Colonic mucosa (tissue), 4 donors: ENCODE data around the gene COBL. TPM values are rescaled to one million over a fixed set of nuclear protein-coding genes. Genes with fewer than 3 reads are reported as not detected.

ENCODE experiments used
- DNase-seq: peaks from one replicate; pipeline ENCODE4 v3.0.0-alpha.2; 2020
- H3K27ac ChIP-seq: fragments of 200-600 bp; one replicate; pipeline ENCODE4 v1.8.0; 2021
- H3K27me3 ChIP-seq: fragments of 200-600 bp; one replicate; pipeline ENCODE4 v1.8.0; 2021
- H3K36me3 ChIP-seq: fragments of 200-600 bp; one replicate; pipeline ENCODE4 v1.8.0; 2021
- H3K4me1 ChIP-seq: fragments of 200-600 bp; one replicate; pipeline ENCODE4 v1.8.0; 2021; ENCODE audit warnings: mild to moderate bottlenecking
- H3K4me3 ChIP-seq: fragments of 200-600 bp; one replicate; pipeline ENCODE4 v1.8.0; 2021
- H3K9ac ChIP-seq, 2 donors: one replicate each; pipeline ENCODE4 v1.7.0; 2013; ENCODE audit warnings: control low read depth in 2 of 2, low read depth in 2 of 2, low read length in 2 of 2
- H3K9me3 ChIP-seq: fragments of 200-600 bp; one replicate; pipeline ENCODE4 v1.8.0; 2021
- intact Hi-C: fragments of 100-400 bp; cut with DNase I; formaldehyde crosslinking; loops from one replicate; pipeline ENCODE4 v1.14.1; 2022
- total RNA-seq, 2 donors: library from RNA; stranded (reverse); fragmentation: NEBNext Ultra II Directional in 1 of 2; extraction: Animal tissue kit (Norgen Biotek cat#: 25700) in 1 of 2; gene quantifications; one replicate each; pipeline ENCODE4 v1.2.1, GENCODE V29; 2021
- TF ChIP-seq, protein P1 (sequence below): fragments of 200-600 bp; IDR thresholded peaks from one replicate; pipeline ENCODE4 v1.8.0; 2022; ENCODE audit warnings: antibody characterized with exemption, mild to moderate bottlenecking
- donor health status: healthy.
- donor health status: DM: no; HTN: no; CAD: no.
- donor health status: DM: no; HTN: no; CAD: no.

The COBL gene
- total RNA-seq, 2 donors from 2014 or later = 36.8 to 49.2 TPM

DNA sequence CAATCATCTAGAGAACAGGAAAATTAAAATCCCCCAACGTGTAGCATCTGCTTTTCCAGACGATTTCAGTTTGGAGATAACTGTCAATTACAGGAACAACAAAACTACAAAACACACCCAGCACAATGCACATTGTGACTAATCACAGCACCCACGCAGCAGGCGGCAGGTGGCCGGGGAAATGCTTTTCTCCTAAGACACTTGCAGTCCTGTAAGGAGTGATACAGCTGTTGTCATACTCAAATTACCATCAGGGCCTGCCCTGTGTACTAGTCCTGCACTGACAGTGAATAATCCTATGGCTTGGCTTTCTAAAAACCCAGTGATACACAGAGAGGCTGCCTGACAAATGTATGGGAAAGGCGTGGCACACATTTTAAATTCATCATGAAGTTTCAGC, 37.8 kb downstream of the COBL start:
- Histone ChIP-seq H3K27ac (no peak overlapping the region), H3K9me3 (no peaks in the 10 kb centered on the region), H3K36me3 (no peaks in the 10 kb centered on the region), H3K27me3 (no peaks in the 10 kb centered on the region), H3K4me3 (no peak overlapping the region), H3K9ac (no peak overlapping the region), H3K4me1 (no peaks in the 10 kb centered on the region)
- intact Hi-C loops = no loop called here
- no peak for DNase-seq
- TF ChIP-seq, protein P1, sequence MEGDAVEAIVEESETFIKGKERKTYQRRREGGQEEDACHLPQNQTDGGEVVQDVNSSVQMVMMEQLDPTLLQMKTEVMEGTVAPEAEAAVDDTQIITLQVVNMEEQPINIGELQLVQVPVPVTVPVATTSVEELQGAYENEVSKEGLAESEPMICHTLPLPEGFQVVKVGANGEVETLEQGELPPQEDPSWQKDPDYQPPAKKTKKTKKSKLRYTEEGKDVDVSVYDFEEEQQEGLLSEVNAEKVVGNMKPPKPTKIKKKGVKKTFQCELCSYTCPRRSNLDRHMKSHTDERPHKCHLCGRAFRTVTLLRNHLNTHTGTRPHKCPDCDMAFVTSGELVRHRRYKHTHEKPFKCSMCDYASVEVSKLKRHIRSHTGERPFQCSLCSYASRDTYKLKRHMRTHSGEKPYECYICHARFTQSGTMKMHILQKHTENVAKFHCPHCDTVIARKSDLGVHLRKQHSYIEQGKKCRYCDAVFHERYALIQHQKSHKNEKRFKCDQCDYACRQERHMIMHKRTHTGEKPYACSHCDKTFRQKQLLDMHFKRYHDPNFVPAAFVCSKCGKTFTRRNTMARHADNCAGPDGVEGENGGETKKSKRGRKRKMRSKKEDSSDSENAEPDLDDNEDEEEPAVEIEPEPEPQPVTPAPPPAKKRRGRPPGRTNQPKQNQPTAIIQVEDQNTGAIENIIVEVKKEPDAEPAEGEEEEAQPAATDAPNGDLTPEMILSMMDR = no peak

DNA sequence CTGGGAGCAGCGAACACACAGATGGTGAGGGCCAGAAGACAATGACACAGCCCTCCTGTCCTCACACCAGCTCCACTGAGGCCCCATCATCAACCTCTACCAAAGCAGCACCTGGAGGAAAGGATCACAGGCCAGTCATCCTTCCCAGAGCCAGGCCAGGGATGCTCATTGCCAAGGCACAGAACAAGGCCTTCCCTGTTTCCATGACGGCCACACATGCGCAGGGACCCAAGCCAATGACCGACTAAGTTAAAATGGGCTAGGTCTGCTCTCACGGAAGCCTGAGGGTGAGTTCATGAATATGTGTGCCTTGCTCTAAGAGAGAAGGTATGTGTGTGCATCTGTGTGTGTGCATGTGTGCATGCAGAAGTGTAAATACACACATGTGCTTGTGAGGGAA, 39.6 kb downstream of the COBL start:
- Histone ChIP-seq H3K9me3 (no peaks in the 10 kb centered on the region), H3K4me1 (no peaks in the 10 kb centered on the region), H3K9ac (no peak overlapping the region), H3K27ac (no peak overlapping the region), H3K4me3 (no peak overlapping the region), H3K27me3 (no peaks in the 10 kb centered on the region), H3K36me3 (no peaks in the 10 kb centered on the region)
- intact Hi-C loops = no loop called here
- DNase-seq = no peak
- TF ChIP-seq, protein P1 = no peak

DNA sequence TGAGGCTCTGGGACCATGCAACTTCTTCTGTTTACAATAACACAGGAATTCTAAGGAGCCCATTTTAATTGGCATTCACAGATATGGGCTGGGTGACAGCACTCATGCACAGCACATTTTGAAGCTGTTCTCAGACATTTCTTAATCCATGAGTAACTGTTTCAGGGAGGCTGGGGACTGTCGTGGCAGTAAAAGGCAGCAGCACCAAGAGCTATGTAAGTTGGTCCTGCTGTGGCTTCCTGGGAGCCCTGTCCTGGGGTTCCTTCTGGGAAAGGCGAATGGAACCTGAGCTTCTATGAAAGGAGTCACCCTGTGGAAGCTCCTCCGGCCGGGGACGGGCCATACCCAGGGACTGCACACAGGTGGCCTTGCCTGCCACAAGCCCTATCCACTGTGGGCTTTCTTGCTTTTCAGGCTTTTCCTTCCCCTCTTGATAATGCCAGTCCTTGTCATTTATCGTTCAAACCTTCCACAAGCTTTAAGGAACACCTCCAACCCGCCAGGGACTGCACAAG, 40.5 kb downstream of the COBL start:
- TF ChIP-seq, protein P1 = no peak
- Histone ChIP-seq H3K36me3 (no peaks in the 10 kb centered on the region), H3K4me3 (no peak overlapping the region), H3K4me1 (no peaks in the 10 kb centered on the region), H3K27me3 (no peaks in the 10 kb centered on the region), H3K27ac (no peak overlapping the region), H3K9me3 (no peaks in the 10 kb centered on the region), H3K9ac (no peak overlapping the region)
- intact Hi-C loops = no loop called here
- no peak for DNase-seq

DNA sequence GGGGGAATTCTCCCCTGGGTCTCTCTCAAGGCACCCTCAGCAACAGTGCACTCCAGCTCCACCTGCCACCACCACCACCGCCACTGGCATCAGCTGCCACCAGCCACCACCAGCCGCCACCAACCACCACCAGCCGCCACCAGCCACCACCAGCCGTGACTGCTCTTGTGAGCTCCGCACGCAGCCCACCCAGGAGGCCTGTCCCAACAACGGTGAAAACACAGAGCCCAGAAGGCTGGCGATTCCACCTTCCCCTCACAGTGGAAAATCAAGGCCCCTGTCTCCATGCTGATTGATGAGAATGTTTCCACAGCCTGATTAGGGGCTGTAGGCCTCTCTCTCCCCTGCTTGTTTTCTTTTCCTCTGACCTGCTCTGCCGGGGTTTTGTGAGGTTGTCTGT, 41.1 kb downstream of the COBL start:
- Histone ChIP-seq H3K4me3 (no peak overlapping the region), H3K9ac (no peak overlapping the region), H3K27ac (no peak overlapping the region), H3K27me3 (no peaks in the 10 kb centered on the region), H3K36me3 (no peaks in the 10 kb centered on the region), H3K9me3 (no peaks in the 10 kb centered on the region), H3K4me1 (no peaks in the 10 kb centered on the region)
- no peak for DNase-seq
- TF ChIP-seq, protein P1 = no peak
- intact Hi-C loops = no loop called here

DNA sequence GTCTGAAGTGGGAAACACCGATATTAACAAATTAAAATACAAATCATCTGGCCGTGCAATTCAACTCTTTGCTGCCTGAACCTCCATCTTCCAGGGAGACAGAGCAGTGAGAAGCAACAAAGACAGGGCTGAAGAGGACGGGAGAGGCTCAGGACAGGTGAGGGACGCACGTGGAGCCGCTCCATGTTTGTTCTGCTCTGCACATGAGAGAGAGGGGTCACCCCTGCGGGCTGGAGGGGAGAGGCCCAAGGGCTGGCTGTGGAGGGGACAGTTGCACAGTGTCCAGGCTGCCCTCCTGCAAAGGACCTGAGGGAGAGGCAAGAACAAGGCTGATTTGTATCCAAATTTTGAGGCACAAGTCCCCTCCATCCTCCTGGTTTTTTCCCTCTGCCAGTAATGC, 41.7 kb downstream of the COBL start:
- Histone ChIP-seq H3K27ac (no peak overlapping the region), H3K36me3 (no peaks in the 10 kb centered on the region), H3K4me3 (no peak overlapping the region), H3K9ac (no peak overlapping the region), H3K4me1 (no peaks in the 10 kb centered on the region), H3K9me3 (no peaks in the 10 kb centered on the region), H3K27me3 (no peaks in the 10 kb centered on the region)
- intact Hi-C loops = no loop called here
- DNase-seq = no peak
- TF ChIP-seq, protein P1 = no peak

DNA sequence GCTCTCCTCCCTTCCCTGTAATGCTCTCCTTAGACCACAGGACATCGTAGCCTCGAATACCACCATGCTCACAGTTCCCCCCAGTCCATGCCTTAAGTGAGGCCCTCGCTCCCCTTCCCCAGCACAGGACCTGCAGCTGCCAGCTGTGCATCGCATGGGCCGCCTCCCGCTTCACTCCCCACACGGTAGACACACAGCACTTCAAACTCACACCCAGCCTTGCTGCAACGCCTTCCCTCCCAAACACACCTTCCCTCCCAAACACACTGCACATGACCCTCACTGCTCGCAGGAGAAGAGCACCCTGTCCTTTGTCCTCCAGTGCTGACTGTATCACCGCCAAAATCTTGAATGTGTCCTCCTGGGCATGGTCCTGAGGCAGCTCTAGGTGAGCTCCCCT, 42.6 kb downstream of the COBL start:
- DNase-seq = no peak
- Histone ChIP-seq H3K27me3 (no peaks in the 10 kb centered on the region), H3K9me3 (no peaks in the 10 kb centered on the region), H3K36me3 (no peaks in the 10 kb centered on the region), H3K4me1 (no peaks in the 10 kb centered on the region), H3K27ac (no peak overlapping the region), H3K9ac (no peak overlapping the region), H3K4me3 (no peak overlapping the region)
- TF ChIP-seq, protein P1 = no peak
- intact Hi-C loops = no loop called here
